Ecto neural progenitor cell (in vitro differentiated cells): ENCODE measurements around the gene SPON1.
"Not testable (repeated sequence)": the region's sequence is repeated elsewhere in the genome, so short reads cannot be mapped to it uniquely, and the experiment has no call there.

Source experiments
- DNase-seq: peaks from one replicate; pipeline ENCODE4 v3.0.0-alpha.2; 2018; ENCODE audit warnings: low spot score

The SPON1 gene

GRCh38 chr11:14089690-14090462 is 127.4 kb downstream of the SPON1 start:
- no peak for DNase-seq

- not testable (repeated sequence) for DNase-seq
Measured at GRCh38 chr11:14090631-14091030, 128.1 kb downstream of the SPON1 start.

GRCh38 chr11:14093065-14093464 is 130.5 kb downstream of the SPON1 start:
- DNase-seq, result no peak

- no peak for DNase-seq
Measured at GRCh38 chr11:14094481-14095037, 132.0 kb downstream of the SPON1 start.

- DNase-seq, result no peak
Measured at GRCh38 chr11:14095882-14096281, 133.4 kb downstream of the SPON1 start.

GRCh38 chr11:14096606-14097005 is 134.1 kb downstream of the SPON1 start:
- DNase-seq, result no peak

- DNase-seq, result no peak
Measured at GRCh38 chr11:14101388-14101787, 138.9 kb downstream of the SPON1 start.

- no peak for DNase-seq
Measured at GRCh38 chr11:14102766-14103165, 140.2 kb downstream of the SPON1 start.

- no peak for DNase-seq
Measured at GRCh38 chr11:14105446-14105845, 142.9 kb downstream of the SPON1 start.

GRCh38 chr11:14106303-14107049 is 144.0 kb downstream of the SPON1 start:
- DNase-seq, result no peak

GRCh38 chr11:14107050-14107430 is 144.5 kb downstream of the SPON1 start:
- DNase-seq, result no peak

- DNase-seq, result no peak
Measured at GRCh38 chr11:14109742-14110141, 147.2 kb downstream of the SPON1 start.

- no peak for DNase-seq
Measured at GRCh38 chr11:14110629-14111028, 148.1 kb downstream of the SPON1 start.

GRCh38 chr11:14111496-14111895 is 149.0 kb downstream of the SPON1 start:
- DNase-seq, result no peak

- no peak for DNase-seq
Measured at GRCh38 chr11:14112721-14113120, 150.2 kb downstream of the SPON1 start.

GRCh38 chr11:14114269-14114668 is 151.7 kb downstream of the SPON1 start:
- no peak for DNase-seq

- DNase-seq, result no peak
Measured at GRCh38 chr11:14114786-14115185, 152.3 kb downstream of the SPON1 start.

GRCh38 chr11:14117632-14118031 is 155.1 kb downstream of the SPON1 start:
- DNase-seq, result no peak

GRCh38 chr11:14118072-14118471 is 155.5 kb downstream of the SPON1 start:
- DNase-seq, result no peak

GRCh38 chr11:14119357-14119756 is 156.8 kb downstream of the SPON1 start:
- DNase-seq, result no peak

GRCh38 chr11:14124350-14124749 is 161.8 kb downstream of the SPON1 start:
- DNase-seq, result no peak

- no peak for DNase-seq
Measured at GRCh38 chr11:14124886-14125285, 162.4 kb downstream of the SPON1 start.

GRCh38 chr11:14125529-14125928 is 163.0 kb downstream of the SPON1 start:
- DNase-seq, result no peak
